SU-DHL-6 (cell line): Measurements from ENCODE around the gene SLC66A1.

Source experiments
- H2AFZ ChIP-seq: fragments of 200-600 bp; sonication (generic); 2 replicates; pipeline ENCODE4 v1.6.1; 2014; ENCODE audit warnings: low read depth, mild to moderate bottlenecking, moderate library complexity, mixed read lengths, antibody characterized with exemption, low read length; ENCODE audit not compliant: severe bottlenecking
- H3F3A ChIP-seq: fragments of 200-600 bp; shearing (Covaris generic); 2 replicates; pipeline ENCODE4 v1.6.0; 2016; ENCODE audit warnings: antibody characterized with exemption, mild to moderate bottlenecking; ENCODE audit not compliant: insufficient read depth
- H3K27ac ChIP-seq: fragments of 200-600 bp; sonication (generic); 2 replicates; pipeline ENCODE4 v1.5.1; 2016; ENCODE audit warnings: low read depth, mild to moderate bottlenecking, low read length, moderate library complexity, mixed read lengths
- H3K27me3 ChIP-seq: fragments of 200-600 bp; sonication (generic), shearing (Covaris generic); 2 replicates; pipeline ENCODE4 v1.6.0; 2014; ENCODE audit warnings: mild to moderate bottlenecking, low read length
- H3K36me3 ChIP-seq: fragments of 200-600 bp; sonication (generic); 2 replicates; pipeline ENCODE4 v1.6.1; 2014; ENCODE audit warnings: mild to moderate bottlenecking, low read length, mixed read lengths
- H3K4me2 ChIP-seq: fragments of 300-600, 200-600 bp; shearing (Covaris generic), sonication (generic); 2 replicates; pipeline ENCODE4 v1.6.0; 2014; ENCODE audit warnings: low read length, low read depth, mild to moderate bottlenecking; ENCODE audit not compliant: poor library complexity, severe bottlenecking
- H3K4me3 ChIP-seq: fragments of 200-600 bp; sonication (generic); 2 replicates; pipeline ENCODE4 v1.5.1; 2014; ENCODE audit warnings: antibody characterized with exemption, low read length, mild to moderate bottlenecking, mixed read lengths; ENCODE audit not compliant: insufficient read depth, poor library complexity, severe bottlenecking
- H3K79me2 ChIP-seq: fragments of 200-600 bp; sonication (generic); 2 replicates; pipeline ENCODE4 v1.6.1; 2014; ENCODE audit warnings: mild to moderate bottlenecking, low read length, moderate library complexity; ENCODE audit not compliant: insufficient read depth
- H3K9ac ChIP-seq: fragments of 200-600 bp; sonication (generic); 2 replicates; pipeline ENCODE4 v1.7.0; 2014; ENCODE audit warnings: mild to moderate bottlenecking, low read length
- H3K9me2 ChIP-seq: fragments of 200-600 bp; sonication (generic); replicated peaks from 2 replicates; pipeline ENCODE4 v1.6.1; 2014; ENCODE audit warnings: low read length; ENCODE audit not compliant: insufficient read depth
- H3K9me3 ChIP-seq: fragments of 200-600 bp; sonication (generic); 2 replicates; pipeline ENCODE4 v1.6.1; 2014; ENCODE audit warnings: low read length, mixed read lengths; ENCODE audit not compliant: insufficient read depth
- H4K20me1 ChIP-seq: fragments of 200-600 bp; sonication (generic); 2 replicates; pipeline ENCODE4 v1.6.1; 2014; ENCODE audit warnings: low read depth, mild to moderate bottlenecking, antibody characterized with exemption, low read length, moderate library complexity, mixed read lengths
- EZH2phosphoT487 ChIP-seq: fragments of 200-600 bp; sonication (generic), shearing (Covaris generic); conservative IDR thresholded peaks from 2 replicates; pipeline ENCODE4 v1.6.1; 2018; ENCODE audit warnings: mild to moderate bottlenecking, antibody characterized with exemption, low read length, moderate library complexity, mixed read lengths
- TF ChIP-seq, protein P1 (sequence below): fragments of 200-600 bp; sonication (generic); IDR thresholded peaks from one replicate; pipeline ENCODE4 v1.5.1; 2017; ENCODE audit warnings: antibody characterized with exemption, mild to moderate bottlenecking, low read length, moderate library complexity; ENCODE audit not compliant: insufficient read depth, poor library complexity, severe bottlenecking

The SLC66A1 gene

DNA sequence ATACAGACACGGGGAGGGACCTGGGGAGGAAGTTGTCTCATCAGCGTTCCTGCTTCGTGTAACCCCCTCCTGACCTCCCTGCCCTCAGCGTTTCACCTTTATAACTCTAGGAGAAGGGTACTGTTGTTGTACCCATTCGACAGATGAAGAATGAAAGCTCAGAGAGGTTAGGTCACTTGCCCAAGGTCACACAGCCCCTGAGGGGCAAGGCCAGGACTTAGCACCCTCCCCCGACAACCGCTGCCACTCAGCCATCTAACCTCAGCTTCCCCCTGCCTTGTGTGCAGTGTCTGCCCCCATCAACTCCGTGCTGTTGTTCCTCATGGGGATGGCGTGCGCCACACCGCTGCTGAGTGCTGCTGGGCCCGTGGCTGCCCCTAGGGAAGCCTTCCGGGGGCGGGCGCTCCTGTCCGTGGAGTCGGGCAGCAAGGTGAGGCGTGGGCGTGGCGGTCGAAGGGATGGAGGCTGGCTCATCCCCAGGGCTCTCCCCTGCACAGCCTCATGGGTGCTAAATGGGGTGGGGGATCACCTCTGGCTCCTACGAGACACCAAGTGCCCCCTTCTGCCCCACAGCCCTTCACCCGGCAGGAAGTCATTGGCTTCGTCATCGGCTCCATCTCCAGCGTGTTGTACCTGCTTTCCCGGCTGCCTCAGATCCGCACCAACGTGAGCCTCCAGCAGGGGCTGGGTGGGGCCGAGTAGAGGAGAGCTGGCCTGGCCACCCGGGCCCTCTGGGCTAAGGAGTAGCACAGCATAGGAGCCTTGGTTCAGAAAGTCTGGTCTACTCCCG lies 14.0 kb downstream of the SLC66A1 start:
- no peak overlapping the region for H3K4me2 ChIP-seq
- no peaks in the 10 kb centered on the region for H3F3A ChIP-seq
- no peaks in the 10 kb centered on the region for H3K9me2 ChIP-seq
- H3K27me3 ChIP-seq, result no peaks in the 10 kb centered on the region
- H4K20me1 ChIP-seq, result no peaks in the 10 kb centered on the region
- no peak overlapping the region for H3K27ac ChIP-seq
- H3K9me3 ChIP-seq, result no peaks in the 10 kb centered on the region
- H2AFZ ChIP-seq, result no peak overlapping the region
- no peak overlapping the region for H3K9ac ChIP-seq
- H3K4me3 ChIP-seq, result no peak overlapping the region
- H3K79me2 ChIP-seq, result no peaks in the 10 kb centered on the region
- H3K36me3 ChIP-seq, result no peaks in the 10 kb centered on the region
- TF ChIP-seq EZH2phosphoT487, result no peak
- TF ChIP-seq, protein P1, sequence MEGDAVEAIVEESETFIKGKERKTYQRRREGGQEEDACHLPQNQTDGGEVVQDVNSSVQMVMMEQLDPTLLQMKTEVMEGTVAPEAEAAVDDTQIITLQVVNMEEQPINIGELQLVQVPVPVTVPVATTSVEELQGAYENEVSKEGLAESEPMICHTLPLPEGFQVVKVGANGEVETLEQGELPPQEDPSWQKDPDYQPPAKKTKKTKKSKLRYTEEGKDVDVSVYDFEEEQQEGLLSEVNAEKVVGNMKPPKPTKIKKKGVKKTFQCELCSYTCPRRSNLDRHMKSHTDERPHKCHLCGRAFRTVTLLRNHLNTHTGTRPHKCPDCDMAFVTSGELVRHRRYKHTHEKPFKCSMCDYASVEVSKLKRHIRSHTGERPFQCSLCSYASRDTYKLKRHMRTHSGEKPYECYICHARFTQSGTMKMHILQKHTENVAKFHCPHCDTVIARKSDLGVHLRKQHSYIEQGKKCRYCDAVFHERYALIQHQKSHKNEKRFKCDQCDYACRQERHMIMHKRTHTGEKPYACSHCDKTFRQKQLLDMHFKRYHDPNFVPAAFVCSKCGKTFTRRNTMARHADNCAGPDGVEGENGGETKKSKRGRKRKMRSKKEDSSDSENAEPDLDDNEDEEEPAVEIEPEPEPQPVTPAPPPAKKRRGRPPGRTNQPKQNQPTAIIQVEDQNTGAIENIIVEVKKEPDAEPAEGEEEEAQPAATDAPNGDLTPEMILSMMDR, result no peak

GRCh38 chr1:19326748-19327065 lies 14.6 kb downstream of the SLC66A1 start:
- Histone ChIP-seq H3K36me3 (no peaks in the 10 kb centered on the region), H3K9ac (no peak overlapping the region), H3K9me2 (no peaks in the 10 kb centered on the region), H3K79me2 (no peaks in the 10 kb centered on the region), H3K27ac (no peak overlapping the region), H3K9me3 (no peaks in the 10 kb centered on the region), H3F3A (no peaks in the 10 kb centered on the region), H4K20me1 (no peaks in the 10 kb centered on the region), H3K4me3 (no peak overlapping the region), H3K27me3 (no peaks in the 10 kb centered on the region), H3K4me2 (no peak overlapping the region), H2AFZ (no peak overlapping the region)
- TF ChIP-seq, protein P1, result no peak
- no peak for TF ChIP-seq EZH2phosphoT487

- no peaks in the 10 kb centered on the region for H3K79me2 ChIP-seq
- no peaks in the 10 kb centered on the region for H3F3A ChIP-seq
- no peak overlapping the region for H2AFZ ChIP-seq
- TF ChIP-seq, protein P1, result no peak
- TF ChIP-seq EZH2phosphoT487, result no peak
- H3K9me3 ChIP-seq, result no peaks in the 10 kb centered on the region
- no peak overlapping the region for H3K27ac ChIP-seq
- H3K9ac ChIP-seq, result no peak overlapping the region
- H3K36me3 ChIP-seq, result no peaks in the 10 kb centered on the region
- H3K27me3 ChIP-seq, result no peaks in the 10 kb centered on the region
- no peak overlapping the region for H3K4me3 ChIP-seq
- no peaks in the 10 kb centered on the region for H3K9me2 ChIP-seq
- no peak overlapping the region for H3K4me2 ChIP-seq
- no peaks in the 10 kb centered on the region for H4K20me1 ChIP-seq
Observed at GRCh38 chr1:19327301-19327700, 15.2 kb downstream of the SLC66A1 start.
